KBM-7 (cell line): ENCODE measurements around the gene CDH13.

Experiments
- DNase-seq: peaks from one replicate; pipeline ENCODE4 v3.0.0-alpha.2; 2015
- in situ Hi-C: fragments of 300-500 bp; cut with MboI; formaldehyde crosslinking; loops from 2 replicates; pipeline ENCODE4 v1.14.3; 2020; ENCODE audit warnings: low sequenced_read_pairs, low pct_unique_long_range_greater_than_20kb, mixed read lengths

The CDH13 gene

GRCh38 chr16:83501481-83501880 lies 874.7 kb downstream of the CDH13 start:
- no peak for DNase-seq
- in situ Hi-C loops, result no loop called here

GRCh38 chr16:83508295-83508694 lies 881.5 kb downstream of the CDH13 start:
- in situ Hi-C loops, result no loop called here
- DNase-seq, result no peak

GRCh38 chr16:83509316-83509715 lies 882.5 kb downstream of the CDH13 start:
- in situ Hi-C loops, result no loop called here
- DNase-seq, result no peak

GRCh38 chr16:83510906-83511305 lies 884.1 kb downstream of the CDH13 start:
- in situ Hi-C loops, result no loop called here
- DNase-seq, result no peak

GRCh38 chr16:83513008-83513755 lies 886.4 kb downstream of the CDH13 start:
- in situ Hi-C loops, result no loop called here
- no peak for DNase-seq

- DNase-seq, result no peak
- in situ Hi-C loops, result no loop called here
Observed at GRCh38 chr16:83515395-83515794, 888.6 kb downstream of the CDH13 start.

- DNase-seq, result no peak
- in situ Hi-C loops, result no loop called here
Observed at GRCh38 chr16:83516931-83517330, 890.2 kb downstream of the CDH13 start.

- in situ Hi-C loops, result no loop called here
- DNase-seq, result no peak
Observed at GRCh38 chr16:83517398-83517797, 890.6 kb downstream of the CDH13 start.

- in situ Hi-C loops, result no loop called here
- DNase-seq, result no peak
Observed at GRCh38 chr16:83520596-83520995, 893.8 kb downstream of the CDH13 start.

GRCh38 chr16:83530293-83530692 lies 903.5 kb downstream of the CDH13 start:
- peak; percentile 0 for DNase-seq
- in situ Hi-C loops, result no loop called here

GRCh38 chr16:83532634-83533033 lies 905.9 kb downstream of the CDH13 start:
- in situ Hi-C loops, result no loop called here
- no peak for DNase-seq

- in situ Hi-C loops, result no loop called here
- no peak for DNase-seq
Observed at GRCh38 chr16:83533193-83533592, 906.4 kb downstream of the CDH13 start.

GRCh38 chr16:83538707-83539106 lies 911.9 kb downstream of the CDH13 start:
- DNase-seq, result no peak
- in situ Hi-C loops, result no loop called here

GRCh38 chr16:83539736-83540490 lies 913.1 kb downstream of the CDH13 start:
- DNase-seq, result no peak
- in situ Hi-C loops, result no loop called here

- in situ Hi-C loops, result no loop called here
- DNase-seq, result no peak
Observed at GRCh38 chr16:83541231-83541630, 914.5 kb downstream of the CDH13 start.

GRCh38 chr16:83542491-83542890 lies 915.7 kb downstream of the CDH13 start:
- no peak for DNase-seq
- in situ Hi-C loops, result no loop called here

- DNase-seq, result no peak
- in situ Hi-C loops, result no loop called here
Observed at GRCh38 chr16:83549316-83550182, 922.8 kb downstream of the CDH13 start.

GRCh38 chr16:83550183-83550569 lies 923.4 kb downstream of the CDH13 start:
- in situ Hi-C loops, result no loop called here
- no peak for DNase-seq

GRCh38 chr16:83552228-83552627 lies 925.5 kb downstream of the CDH13 start:
- in situ Hi-C loops, result no loop called here
- no peak for DNase-seq

- no peak for DNase-seq
- in situ Hi-C loops, result no loop called here
Observed at GRCh38 chr16:83552930-83553329, 926.2 kb downstream of the CDH13 start.
